ENCODE results near the gene PLXNC1.
"Not testable (repeated sequence)": the region's sequence is repeated elsewhere in the genome, so short reads cannot be mapped to it uniquely, and the experiment has no call there.

The PLXNC1 gene

DNA sequence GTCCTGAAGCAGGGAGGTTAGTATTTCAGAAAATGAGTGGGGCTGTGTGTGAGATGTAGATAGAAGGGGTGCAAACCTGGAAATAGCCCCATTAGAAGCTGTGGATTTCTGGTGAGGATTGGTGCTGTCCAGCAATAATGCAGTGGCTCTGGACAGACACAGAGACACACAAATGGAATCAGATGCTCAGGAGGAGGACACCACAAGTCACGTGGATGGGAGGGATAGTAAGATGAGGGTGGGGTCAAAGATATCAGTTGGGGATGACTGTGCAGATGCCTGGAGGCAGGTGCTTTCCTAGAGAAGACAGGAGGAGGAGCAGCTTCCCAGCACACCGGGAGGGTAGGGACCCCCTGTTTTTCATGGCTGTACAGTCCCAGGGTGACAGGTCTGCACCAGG, 136.5 kb downstream of the PLXNC1 start:
- no peak for DNase-seq (ENCODE audit: extremely low read depth in 1 of 2, low read depth in 1 of 2)

DNA sequence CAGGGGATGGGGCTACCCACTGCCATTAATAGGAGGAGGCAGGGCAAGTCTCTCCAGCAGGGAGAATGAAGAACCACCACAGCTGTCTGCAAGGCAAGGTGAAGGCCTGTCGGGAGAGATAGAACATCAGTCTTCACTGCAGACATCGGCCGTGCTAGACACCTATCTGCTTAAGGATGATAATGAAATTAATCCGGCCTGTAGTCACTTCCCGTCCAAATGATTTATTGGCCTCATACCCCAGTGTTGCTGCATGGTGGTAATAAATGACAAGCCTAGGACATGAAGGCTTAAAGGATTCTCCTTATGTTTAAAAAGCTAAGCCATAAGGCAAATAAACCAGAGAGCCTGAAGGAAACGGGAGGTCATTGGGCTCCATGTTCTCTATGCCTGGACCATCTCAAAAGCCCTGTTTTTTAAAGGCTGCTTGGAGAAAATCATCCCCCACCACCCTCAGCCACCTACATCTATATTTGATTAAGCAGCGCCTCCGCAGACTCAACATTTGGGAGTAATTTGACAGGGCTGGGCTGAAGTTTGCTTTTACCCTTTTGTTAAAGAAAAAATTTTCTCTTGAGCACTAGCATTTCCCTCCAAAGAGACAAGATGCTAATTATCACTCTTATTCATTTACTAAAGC, 137.7 kb downstream of the PLXNC1 start:
- no peak for DNase-seq (ENCODE audit: extremely low read depth in 1 of 2, low read depth in 1 of 2)

DNA sequence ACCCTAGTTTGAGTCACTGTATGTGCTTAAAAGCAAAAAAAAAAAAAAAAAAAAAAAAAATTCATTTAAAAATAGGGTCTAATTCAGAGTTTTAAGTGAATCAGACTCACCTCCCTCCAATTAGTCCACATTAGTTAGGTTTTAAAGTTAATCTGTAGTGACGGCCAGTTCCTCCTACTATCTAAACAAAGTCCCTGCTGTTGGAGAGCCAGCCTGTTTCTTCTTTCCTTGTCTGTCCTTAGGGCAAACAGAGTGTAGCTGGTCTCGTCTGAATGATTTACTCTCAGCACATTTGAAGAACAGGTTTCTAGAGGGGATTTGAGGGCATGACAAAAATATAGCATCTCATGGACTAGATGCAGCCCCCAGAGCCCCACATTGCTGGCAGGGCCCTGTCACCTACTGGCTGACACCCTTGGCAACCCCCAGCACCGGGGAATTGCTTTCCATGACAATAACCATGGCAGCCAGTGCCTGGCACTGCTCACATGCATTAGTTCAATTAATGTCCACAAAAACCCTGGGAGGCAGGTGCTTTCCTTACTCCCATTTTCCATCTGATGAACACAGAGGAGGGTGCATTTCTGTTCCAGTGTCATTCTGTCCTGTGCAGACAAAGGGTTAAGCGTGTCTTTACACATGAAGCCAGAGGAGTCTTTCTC, 138.3 kb downstream of the PLXNC1 start:
- no peak for DNase-seq (ENCODE audit: extremely low read depth in 1 of 2, low read depth in 1 of 2)

DNA sequence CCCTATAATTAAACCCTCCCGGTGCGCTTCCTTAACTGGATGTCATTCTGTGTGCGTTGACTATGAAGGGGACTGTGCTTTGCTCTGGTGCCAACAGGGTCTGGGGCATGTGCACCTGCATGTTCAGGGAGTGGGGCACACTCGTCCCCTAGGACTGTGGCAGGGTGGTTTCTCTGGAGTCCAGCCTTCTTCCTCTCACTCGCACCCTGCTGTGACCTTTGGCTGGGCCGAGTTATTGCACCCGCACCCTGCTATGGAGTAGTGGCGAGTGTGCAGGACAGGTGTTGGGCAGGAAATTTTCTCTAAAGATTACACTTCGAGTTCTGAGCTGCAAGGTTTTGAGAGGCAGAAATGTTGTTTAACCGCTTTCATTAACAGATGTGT, 138.9 kb downstream of the PLXNC1 start:
- DNase-seq (ENCODE audit: extremely low read depth in 1 of 2, low read depth in 1 of 2): no peak

DNA sequence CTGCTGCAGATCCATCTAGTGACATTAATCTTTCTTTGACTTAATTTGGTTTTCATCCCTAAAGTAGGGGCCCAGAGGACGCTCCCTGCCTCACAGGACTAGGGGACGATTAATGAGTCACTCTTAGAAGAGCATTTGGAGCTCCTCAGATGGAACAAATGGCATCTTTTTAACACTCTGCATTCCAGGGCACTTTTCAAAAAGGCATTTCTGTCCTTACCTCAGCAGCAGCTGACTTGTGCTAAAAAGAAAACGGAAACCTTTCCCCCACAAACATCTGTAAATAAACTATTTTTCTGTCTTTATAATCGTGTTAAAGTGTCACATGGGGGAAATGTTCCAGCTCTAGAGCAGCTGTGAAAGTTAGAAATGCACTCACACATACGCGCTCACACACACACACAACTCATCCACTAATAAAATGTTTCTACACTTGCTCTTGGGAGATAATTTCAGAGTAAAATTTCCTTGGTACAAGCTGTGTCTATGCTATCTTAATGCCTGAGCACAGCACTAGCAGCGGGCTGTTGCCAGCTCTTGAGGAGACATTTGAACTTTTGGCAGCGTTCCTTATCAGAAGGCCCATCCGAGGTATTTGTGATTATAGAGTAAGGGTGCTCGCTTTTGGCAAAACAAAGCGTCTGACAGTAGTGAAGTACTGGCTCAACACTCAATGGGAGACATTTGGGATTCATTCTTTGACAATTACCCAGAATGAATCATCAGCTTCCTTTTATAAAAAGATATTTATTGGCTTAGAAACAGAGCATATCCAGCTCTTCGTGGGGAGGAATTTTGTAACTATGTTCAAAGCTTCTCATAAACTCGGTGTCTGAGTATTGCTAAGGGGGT, 141.3 kb downstream of the PLXNC1 start:
- DNase-seq (ENCODE audit: extremely low read depth in 1 of 2, low read depth in 1 of 2): no peak

DNA sequence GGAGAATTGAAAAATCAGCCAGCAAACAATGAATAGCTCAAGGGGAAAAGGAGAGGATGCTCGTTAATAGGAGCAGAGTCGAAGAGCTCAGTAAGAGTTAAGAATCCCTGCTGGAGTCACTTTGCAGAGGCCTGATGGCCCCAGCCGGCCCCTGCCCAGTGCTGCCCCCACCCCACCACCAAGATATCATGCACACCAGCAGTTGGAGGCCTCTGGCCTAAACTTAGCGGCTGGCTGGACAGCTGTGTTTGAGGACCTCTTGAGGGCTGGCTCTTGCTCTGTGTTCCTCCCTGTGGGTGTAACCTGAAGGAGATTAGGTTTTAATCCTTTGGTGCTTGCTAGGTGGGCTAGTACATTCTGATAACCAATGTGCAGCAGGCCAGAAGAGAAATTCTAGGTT, 142.0 kb downstream of the PLXNC1 start:
- DNase-seq (ENCODE audit: extremely low read depth in 1 of 2, low read depth in 1 of 2): no peak

DNA sequence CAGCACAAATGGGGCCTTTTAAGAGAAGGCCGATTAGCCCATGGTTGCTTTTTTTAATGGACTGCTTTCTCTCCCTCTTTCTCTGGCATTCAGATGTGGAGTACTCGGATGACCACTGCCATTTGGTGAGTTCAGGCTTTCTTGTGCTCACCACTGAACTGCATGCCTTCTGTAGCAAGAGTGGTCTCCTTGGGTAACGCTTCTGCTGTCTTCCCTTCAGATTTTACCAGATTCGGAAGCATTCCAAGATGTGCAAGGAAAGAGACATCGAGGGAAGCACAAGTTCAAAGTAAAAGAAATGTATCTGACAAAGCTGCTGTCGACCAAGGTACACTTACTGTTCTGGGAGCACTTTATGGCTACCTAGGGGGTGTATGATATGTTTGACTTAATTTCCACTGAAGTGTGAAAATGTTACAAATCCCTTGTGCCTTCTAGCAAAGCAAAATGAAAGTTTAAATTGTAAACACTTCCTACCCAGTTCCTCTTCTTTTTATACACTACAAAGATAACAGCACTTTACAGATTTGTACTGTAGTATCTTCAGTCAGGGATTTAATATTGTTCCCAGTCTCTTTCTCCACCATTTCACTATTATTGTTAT, 148.8 kb downstream of the PLXNC1 start:
- no peak for DNase-seq (ENCODE audit: extremely low read depth in 1 of 2, low read depth in 1 of 2)

DNA sequence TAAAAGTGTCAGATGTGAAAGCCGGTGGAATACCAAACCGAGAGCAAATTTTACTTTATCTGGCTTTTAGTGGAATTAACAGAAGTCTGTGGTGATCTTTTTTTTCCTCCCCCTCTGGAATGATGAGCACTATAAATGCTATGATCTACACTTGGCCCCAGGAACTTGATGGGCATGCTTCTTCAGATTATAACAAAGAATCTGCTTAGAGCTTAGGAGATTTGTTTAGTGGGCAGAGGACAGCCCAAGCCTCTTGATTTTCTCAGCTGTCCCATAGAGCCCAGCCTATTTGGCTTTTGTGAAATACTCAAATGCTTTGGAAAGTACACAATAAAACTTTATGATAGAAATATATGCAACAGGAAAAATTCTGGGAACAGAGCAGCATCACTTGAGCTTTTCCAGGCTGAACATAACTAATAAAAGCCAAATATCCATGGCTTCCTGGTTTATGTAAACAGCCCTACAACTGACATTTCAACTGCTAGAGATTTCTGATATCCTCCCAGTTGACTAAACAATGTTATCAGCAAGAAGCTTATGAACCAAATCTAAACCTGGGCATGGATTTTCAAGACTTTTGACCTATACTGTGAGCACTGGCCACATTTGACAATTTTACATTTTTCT, 149.6 kb downstream of the PLXNC1 start:
- DNase-seq (ENCODE audit: extremely low read depth in 1 of 2, low read depth in 1 of 2): no peak

DNA sequence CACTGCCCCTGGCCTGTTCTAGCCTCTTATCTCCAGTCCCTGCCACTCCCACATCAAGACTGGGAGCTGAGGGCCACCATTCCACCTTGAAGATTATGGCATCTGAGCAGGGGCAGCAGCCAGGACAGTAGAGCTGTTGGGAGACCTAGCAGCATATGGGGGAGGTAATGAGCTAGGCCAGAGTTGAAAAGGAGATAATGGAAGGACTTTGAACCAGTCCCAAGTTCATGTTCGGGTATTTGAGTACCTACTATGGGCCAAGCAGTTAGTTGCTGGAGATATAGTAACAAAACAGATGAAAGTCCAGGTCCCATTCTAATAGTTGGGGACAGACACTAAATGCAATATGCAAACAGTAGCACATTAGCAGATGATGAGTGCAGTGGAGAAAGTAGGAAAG, 151.5 kb downstream of the PLXNC1 start:
- DNase-seq (ENCODE audit: extremely low read depth in 1 of 2, low read depth in 1 of 2): no peak

DNA sequence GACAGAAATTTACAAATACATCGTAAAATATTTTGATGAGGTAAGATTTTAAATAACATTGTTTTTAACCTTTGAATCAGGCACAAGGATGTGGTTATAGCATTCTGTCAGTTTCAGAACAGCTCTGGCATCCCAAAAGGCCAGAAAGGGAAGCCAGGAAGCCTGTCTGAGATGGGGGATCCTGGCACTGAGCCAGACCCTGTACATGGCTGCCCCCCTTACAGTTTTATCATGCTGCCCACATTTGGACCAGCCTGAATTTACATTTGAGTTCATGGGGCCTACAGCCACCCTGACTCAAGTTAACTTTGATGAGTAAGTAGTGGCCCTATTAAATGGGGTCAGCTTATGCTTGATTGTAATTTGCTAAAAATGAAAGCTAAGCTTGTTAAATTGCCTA, 155.6 kb downstream of the PLXNC1 start:
- no peak for DNase-seq (ENCODE audit: extremely low read depth in 1 of 2, low read depth in 1 of 2)

DNA sequence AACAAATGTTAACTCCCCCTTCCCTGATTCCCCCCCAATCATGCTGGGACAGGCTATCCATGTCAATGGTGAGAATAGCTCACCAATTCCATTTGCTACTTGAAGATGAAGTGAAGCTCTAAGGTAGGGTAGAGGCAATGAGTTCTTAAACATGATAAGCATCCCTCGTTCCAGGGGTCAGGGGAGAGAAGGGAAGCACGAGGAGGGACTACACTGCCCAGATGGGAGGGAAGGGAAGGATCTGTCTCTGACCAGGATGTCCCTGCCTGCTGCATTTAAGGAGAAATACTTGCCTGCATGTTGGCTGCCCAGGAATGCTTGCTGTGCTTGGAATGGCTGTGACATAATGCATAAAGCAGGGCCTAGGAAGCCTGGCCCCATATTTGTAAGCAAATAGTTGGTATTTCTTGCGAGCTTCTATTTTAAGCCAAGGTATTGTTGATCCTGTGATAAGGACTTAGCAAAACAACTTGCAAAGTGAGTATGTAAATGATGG, 156.2 kb downstream of the PLXNC1 start:
- no peak for DNase-seq (ENCODE audit: extremely low read depth in 1 of 2, low read depth in 1 of 2)

DNA sequence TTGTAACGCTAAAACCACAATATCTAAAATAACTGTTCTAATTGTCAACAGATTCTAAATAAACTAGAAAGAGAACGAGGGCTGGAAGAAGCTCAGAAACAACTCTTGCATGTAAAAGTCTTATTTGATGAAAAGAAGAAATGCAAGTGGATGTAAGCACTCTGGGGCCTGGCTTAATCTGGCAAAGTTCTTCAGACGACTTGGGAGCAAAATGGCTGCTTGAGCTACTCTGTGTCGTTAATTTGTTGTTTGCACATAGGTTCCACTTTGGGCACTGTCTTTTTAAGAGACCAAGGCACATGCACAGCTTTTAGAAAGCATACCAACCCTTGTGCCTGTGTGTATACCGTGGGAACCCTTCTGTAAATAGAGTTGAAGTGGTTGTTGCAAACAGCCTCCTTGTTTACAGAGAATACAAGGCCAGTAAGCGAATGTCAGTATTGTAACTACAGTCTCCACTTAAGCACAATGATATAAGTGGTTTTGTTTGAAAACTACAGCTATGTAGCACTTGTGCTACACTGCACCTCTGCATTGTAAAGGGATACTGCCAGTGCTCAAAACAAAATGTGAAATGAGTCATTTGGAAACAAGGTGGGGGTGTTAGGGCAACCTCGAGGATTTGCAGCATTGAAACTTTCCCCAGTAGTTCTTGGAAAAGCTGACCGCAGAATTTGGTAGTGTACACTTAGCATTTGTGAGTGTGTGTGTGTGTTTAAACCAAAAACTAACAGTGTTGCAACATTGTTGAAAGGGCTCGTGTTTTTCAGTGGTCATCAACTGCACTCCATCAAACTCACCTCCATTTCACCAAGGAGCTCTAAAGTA, 157.0 kb downstream of the PLXNC1 start:
- no peak for DNase-seq (ENCODE audit: extremely low read depth in 1 of 2, low read depth in 1 of 2)

DNA sequence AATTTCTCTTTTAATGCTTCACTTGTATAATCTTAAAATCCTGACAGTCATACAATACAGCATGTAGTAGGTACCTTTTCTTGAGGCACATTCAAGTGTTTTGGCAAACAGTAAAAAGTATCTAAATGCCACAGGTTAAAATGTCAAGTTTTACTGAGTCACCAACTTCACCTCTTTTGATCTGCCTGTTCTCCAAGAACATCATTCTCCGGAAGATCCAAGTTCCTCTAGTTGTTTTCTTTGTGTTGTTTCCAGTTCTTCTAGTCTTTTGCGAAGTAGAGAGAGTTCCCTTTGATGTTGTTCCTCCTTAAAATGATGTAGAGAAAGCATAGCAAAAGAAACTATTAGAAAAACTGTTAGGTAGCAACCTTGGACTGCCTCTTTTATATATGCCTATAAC, 160.2 kb downstream of the PLXNC1 start:
- DNase-seq (ENCODE audit: extremely low read depth in 1 of 2, low read depth in 1 of 2): no peak

DNA sequence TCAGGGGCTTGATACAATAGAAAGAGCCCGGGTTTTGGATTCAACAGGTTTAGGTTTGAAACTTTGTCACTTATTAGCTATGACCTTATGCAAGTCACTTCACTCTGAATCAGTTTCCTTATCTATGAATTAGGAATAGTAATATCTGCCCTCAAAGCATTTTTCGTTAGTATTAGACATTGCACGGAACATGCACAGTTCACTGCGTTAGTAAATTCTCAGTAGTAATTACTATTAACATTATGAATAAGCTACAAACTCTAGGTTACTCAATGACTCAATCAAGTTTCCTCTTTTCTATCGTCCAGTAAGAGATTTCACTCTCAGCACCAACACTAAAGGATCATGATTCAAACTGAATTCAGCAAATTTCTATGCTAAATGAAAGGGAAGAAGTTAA, 161.0 kb downstream of the PLXNC1 start:
- DNase-seq (ENCODE audit: extremely low read depth in 1 of 2, low read depth in 1 of 2): no peak

DNA sequence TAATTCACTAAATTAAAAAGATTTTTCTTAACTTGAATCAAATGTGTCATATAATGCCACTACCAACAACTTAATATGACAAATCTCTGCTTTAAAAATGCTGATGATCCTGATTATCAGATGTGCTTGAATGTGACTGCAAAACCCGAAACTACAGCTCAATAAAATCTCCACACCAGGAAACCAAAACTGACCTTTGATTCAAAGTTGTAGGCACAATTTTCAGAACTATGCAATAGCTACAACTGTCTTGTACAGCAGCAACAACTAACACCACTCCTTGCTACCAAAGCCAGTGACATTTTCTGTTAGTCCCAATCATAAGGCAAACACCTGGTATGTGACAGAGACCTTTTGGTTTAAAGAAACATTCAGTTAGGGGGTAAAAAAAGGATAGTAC, 164.0 kb downstream of the PLXNC1 start:
- no peak for DNase-seq (ENCODE audit: extremely low read depth in 1 of 2, low read depth in 1 of 2)

DNA sequence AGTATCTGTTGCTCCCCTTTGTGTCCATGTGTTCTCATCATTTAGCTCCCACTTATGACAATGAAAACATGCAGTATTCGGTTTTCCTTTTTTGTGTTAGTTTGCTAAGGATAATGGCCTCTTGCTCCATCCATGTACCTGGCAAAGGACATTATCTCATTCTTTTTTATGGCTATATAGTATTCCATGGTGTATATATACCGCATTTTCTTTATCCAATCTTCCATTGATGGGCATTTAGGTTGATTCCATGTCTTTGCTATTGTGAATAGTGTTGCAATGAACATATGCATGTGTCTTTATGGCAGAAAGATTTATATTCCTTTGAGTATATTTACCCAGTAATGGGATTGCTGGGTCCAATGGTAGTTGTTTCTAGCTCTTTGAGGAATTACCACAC, 168.2 kb downstream of the PLXNC1 start:
- not testable (repeated sequence) for DNase-seq (ENCODE audit: extremely low read depth in 1 of 2, low read depth in 1 of 2)

DNA sequence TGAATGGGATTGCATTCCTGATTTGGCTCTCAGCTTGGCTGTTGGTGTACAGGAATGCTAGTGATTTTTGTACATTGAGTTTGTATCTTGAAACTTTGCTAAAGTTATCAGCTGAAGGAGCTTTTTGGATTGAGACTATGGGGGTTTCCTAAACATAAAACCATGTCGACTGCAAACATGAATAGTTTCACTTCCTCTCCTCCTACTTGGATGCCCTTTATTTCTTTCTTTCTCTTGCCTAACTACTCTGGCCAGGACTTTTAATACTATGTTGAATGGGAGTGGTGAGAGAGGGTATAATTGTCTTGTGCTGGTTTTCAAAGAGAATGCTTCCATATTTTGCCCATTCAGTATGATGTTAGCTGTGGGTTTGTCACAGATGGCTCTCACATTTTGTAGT, 169.8 kb downstream of the PLXNC1 start:
- DNase-seq (ENCODE audit: extremely low read depth in 1 of 2, low read depth in 1 of 2): no peak

DNA sequence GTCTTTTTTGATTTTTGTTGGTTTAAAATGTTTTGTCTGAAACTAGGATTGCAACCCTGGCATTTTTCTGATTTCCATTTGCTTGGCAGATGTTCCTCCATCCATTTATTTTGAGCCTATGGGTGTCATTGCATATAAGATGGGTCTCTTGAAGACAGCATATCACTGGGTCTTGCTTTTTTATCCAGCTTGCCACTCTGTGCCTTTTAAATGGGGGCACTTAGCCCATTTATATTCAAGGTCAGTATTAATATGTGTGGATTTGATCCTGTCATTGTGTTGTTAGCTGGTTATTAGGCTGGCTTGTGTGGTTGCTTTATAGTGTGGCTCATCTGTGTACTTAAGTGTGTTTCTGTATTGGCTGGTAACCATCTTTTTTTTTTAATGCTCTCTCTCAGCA, 171.7 kb downstream of the PLXNC1 start:
- DNase-seq (ENCODE audit: extremely low read depth in 1 of 2, low read depth in 1 of 2): no peak

DNA sequence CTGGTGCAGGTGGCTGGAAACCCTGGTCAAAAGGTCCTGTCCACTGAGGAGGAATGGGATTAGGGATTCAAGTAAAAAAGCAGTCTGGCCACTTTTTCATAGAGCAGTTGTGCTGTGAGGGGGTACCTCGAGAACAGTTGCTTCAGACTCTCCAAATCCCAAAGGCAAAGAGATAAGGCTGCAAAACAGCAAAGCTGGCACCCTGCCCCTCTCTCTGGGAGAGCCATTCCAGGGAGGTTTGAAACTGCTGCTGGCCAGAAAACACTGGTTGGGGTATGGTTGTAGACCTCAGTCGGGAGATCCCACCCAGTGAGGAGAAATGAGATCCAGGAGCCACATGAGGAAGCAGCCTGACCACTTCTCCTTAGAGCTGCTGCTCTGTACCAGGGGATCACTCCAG, 174.0 kb downstream of the PLXNC1 start:
- DNase-seq (ENCODE audit: extremely low read depth in 1 of 2, low read depth in 1 of 2): no peak

DNA sequence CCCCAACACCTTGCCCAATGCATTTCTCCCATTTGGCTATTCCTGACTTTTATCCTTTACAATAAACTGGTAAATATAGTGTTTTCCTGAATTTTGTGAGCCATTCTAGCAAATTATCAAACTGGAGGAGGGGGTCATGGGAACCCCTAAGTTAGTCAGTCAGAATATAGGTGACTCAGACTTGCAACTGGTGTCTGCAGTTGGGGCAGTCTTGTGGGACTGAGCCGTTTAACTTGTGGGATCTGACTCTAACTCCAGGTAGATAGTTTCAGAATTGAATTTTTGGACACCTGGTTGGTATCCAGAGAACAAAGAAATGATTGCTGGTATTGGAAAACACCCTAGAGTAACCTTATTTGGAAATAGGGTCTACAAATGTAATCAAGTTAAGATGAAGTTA, 177.9 kb downstream of the PLXNC1 start:
- DNase-seq (ENCODE audit: extremely low read depth in 1 of 2, low read depth in 1 of 2): no peak
